K562 (cell line): ENCODE data around the gene GSDME. TPM values are rescaled to one million over a fixed set of nuclear protein-coding genes. Genes with fewer than 3 reads are reported as not detected.

ENCODE experiments used
- ATAC-seq: fragments of 200-7000 bp; cut with Tn5 transposase; 3 replicates; pipeline ENCODE4 v1.9.1; 2020; ENCODE audit warnings: moderate library complexity
- BruUV-seq: library from RNA; stranded (reverse); fragments of 400-500 nt; replicated peaks from 2 replicates; lab custom pipeline; 2021; lab: Mats Ljungman, UMichigan
- CTCF ChIA-PET: fragments of 300-600 bp; formaldehyde crosslinking; extraction: SDS; loops from one replicate; lab custom pipeline; 2021; ENCODE audit warnings: low intra/inter-chr PET ratio; lab: Yijun Ruan, JAX
- POLR2A ChIA-PET: fragments of 300-600, 350-650 bp; sonication (Branson Sonifier 250); formaldehyde crosslinking; extraction: SDS; loops from one replicate; lab custom pipeline; 2021; ENCODE audit warnings: antibody characterized with exemption, inconsistent platforms; lab: Yijun Ruan, JAX
- DNase-seq, 4 experiments: peaks; one replicate each; pipeline versions ENCODE4 v3.0.0 to v3.0.0-alpha.2; 2011 to 2018; ENCODE audit warnings: low spot score in 3 of 4, mixed read lengths in 3 of 4; ENCODE audit errors: extremely low read depth in 1 of 4
- FAIRE-seq: peaks from 2 replicates; lab custom pipeline; 2011; peaks lifted over from hg19 to GRCh38; lab: Jason Lieb, UNC
- H2AFZ ChIP-seq: 2 replicates; pipeline ENCODE4 v1.6.0; 2011; ENCODE audit warnings: low read depth, low read length, control low read depth, inconsistent platforms
- H3K27ac ChIP-seq: fragments of 200-600 bp; 3 replicates; pipeline ENCODE4 v1.8.0; 2011; ENCODE audit warnings: low read depth, mild to moderate bottlenecking, control low read depth, inconsistent platforms, low read length, moderate library complexity, mixed read lengths; ENCODE audit errors: extremely low read depth
- H3K27me3 ChIP-seq, 2 experiments: fragments of 300-600 bp in 1 of 2; 2 replicates in 1 of 2; 3 replicates in 1 of 2; pipeline versions ENCODE4 v1.6.0 to v1.8.0; 2011; ENCODE audit warnings: inconsistent platforms in 2 of 2, low read length in 2 of 2, mild to moderate bottlenecking in 1 of 2, mixed read lengths in 1 of 2, moderate library complexity in 1 of 2; ENCODE audit not compliant: control insufficient read depth in 2 of 2, insufficient read depth in 2 of 2
- H3K36me3 ChIP-seq: fragments of 300-600 bp; 3 replicates; pipeline ENCODE4 v1.8.0; 2011; ENCODE audit warnings: mild to moderate bottlenecking, low read length, inconsistent platforms; ENCODE audit not compliant: control insufficient read depth, insufficient read depth
- H3K4me1 ChIP-seq, 2 experiments: fragments of 200-600 bp in 1 of 2; replicated peaks in 1 of 2; 2 replicates in 1 of 2; 3 replicates in 1 of 2; pipeline versions ENCODE4 v1.5.1 to v1.8.0; 2011; ENCODE audit warnings: inconsistent platforms in 2 of 2, low read length in 2 of 2, mild to moderate bottlenecking in 1 of 2, mixed read lengths in 1 of 2, moderate library complexity in 1 of 2; ENCODE audit not compliant: control insufficient read depth in 2 of 2, insufficient read depth in 2 of 2
- H3K4me2 ChIP-seq: 2 replicates; pipeline ENCODE4 v1.6.1; 2011; ENCODE audit warnings: low read length, control low read depth, inconsistent platforms, mixed read lengths; ENCODE audit not compliant: insufficient read depth
- H3K4me3 ChIP-seq: fragments of 200-600 bp; sonication (generic), shearing (Covaris generic); 2 replicates; pipeline ENCODE4 v1.5.1; 2016; ENCODE audit warnings: control low read depth, inconsistent platforms
- H3K79me2 ChIP-seq: fragments of 200-600 bp; 3 replicates; pipeline ENCODE4 v1.8.0; 2011; ENCODE audit warnings: low read length, inconsistent platforms; ENCODE audit not compliant: control insufficient read depth, insufficient read depth
- H3K9ac ChIP-seq, 2 experiments: 2 replicates each; pipeline versions ENCODE4 v1.6.0 to v1.6.1; 2011; ENCODE audit warnings: low read depth in 2 of 2, low read length in 2 of 2, control low read depth in 1 of 2, inconsistent platforms in 1 of 2, mild to moderate bottlenecking in 1 of 2, mixed read lengths in 1 of 2; ENCODE audit not compliant: insufficient read depth in 1 of 2
- H3K9me1 ChIP-seq: one replicate; pipeline ENCODE4 v1.6.0; 2011; ENCODE audit warnings: inconsistent platforms, mild to moderate bottlenecking, low read length, moderate library complexity; ENCODE audit not compliant: control insufficient read depth, insufficient read depth
- H3K9me3 ChIP-seq: replicated peaks from 2 replicates; pipeline ENCODE4 v1.5.1; 2011; ENCODE audit warnings: low read depth, low read length, inconsistent platforms; ENCODE audit not compliant: control insufficient read depth, insufficient read depth
- H4K20me1 ChIP-seq: replicated peaks from 2 replicates; pipeline ENCODE4 v1.6.1; 2011; ENCODE audit warnings: low read length, inconsistent platforms, mixed read lengths; ENCODE audit not compliant: control insufficient read depth, insufficient read depth
- ASH1L ChIP-seq: fragments of 450-650 bp; IDR thresholded peaks from 2 replicates; pipeline ENCODE4 v1.6.1; 2018; ENCODE audit warnings: borderline replicate concordance, mild to moderate bottlenecking, low read depth; ENCODE audit not compliant: partially characterized antibody
- CREBBP ChIP-seq: IDR thresholded peaks from one replicate; pipeline ENCODE4 v1.6.1; 2012; ENCODE audit warnings: low read depth, mild to moderate bottlenecking, control low read depth, inconsistent platforms, low read length
- FOXK2 ChIP-seq, 2 experiments: fragments of 450-650 bp; IDR thresholded peaks in 1 of 2; conservative IDR thresholded peaks in 1 of 2; 2 replicates each; pipeline ENCODE4 v1.6.1; 2016; ENCODE audit warnings: low read depth in 2 of 2, mild to moderate bottlenecking in 1 of 2
- NEUROD1 ChIP-seq: fragments of 150-350 bp; IDR thresholded peaks from 2 replicates; pipeline ENCODE4 v1.6.1; 2014; ENCODE audit warnings: borderline replicate concordance, low read length, low read depth; ENCODE audit not compliant: partially characterized antibody
- RBM34 ChIP-seq: fragments of 200-400 bp; formaldehyde crosslinking; IDR thresholded peaks from 2 replicates; pipeline ENCODE4 v1.6.1; 2018; ENCODE audit warnings: low read length, borderline replicate concordance; ENCODE audit not compliant: insufficient read depth
- RHOXF2B ChIP-seq: fragments of 250-450 bp; sonication (Bioruptor Pico); conservative IDR thresholded peaks from 2 replicates; pipeline ENCODE4 v1.5.1; 2021
- ZNF507 ChIP-seq: conservative IDR thresholded peaks from 2 replicates; pipeline ENCODE4 v1.6.1; 2017; ENCODE audit warnings: missing genetic modification characterization, missing compliant biosample characterization
- ZSCAN29 ChIP-seq: fragments of 450-650 bp; IDR thresholded peaks from 2 replicates; pipeline ENCODE4 v1.6.1; 2017
- WGBS: fragments of 100-300 bp; shearing (Covaris generic); methylation state at CpG from one replicate; pipeline ENCODE4 v1.1.6; 2016; ENCODE audit warnings: low coverage, mixed read lengths; ENCODE audit not compliant: insufficient coverage; ENCODE audit errors: missing lambda C conversion rate; 5-methylcytosine and 5-hydroxymethylcytosine counted together
- in situ Hi-C: fragments of 300-500 bp; cut with MboI; formaldehyde crosslinking; loops from 4 replicates; pipeline ENCODE4 v1.15.0; 2018; ENCODE audit warnings: inconsistent platforms, mixed read lengths
- intact Hi-C: fragments of 100-400 bp; cut with micrococcal nuclease; formaldehyde crosslinking; loops from 2 replicates; pipeline ENCODE4 v1.14.2; 2022
- polyA plus RNA-seq, 8 experiments: library from polyadenylated mRNA; depleted of rRNA in 4 of 8; stranded (reverse) in 5 of 8; unstranded in 3 of 8; fragments of >200 nt; fragmentation: Nextera tagmentation in 2 of 8; fragmentation: Illumina TruSeq in 1 of 8; extraction: Ambion mirVana in 2 of 8; extraction: Trizol in 1 of 8; gene quantifications; 2 replicates each; pipeline versions ENCODE4 v1.2.1 to v1.2.3, GENCODE V29; 2011 to 2014; ENCODE audit warnings: inconsistent platforms in 1 of 8, missing spikeins in 1 of 8
- total RNA-seq, 7 experiments: library from RNA; depleted of rRNA in 6 of 7; stranded (reverse); fragments of >200 nt in 6 of 7; fragmentation: Illumina TruSeq in 2 of 7; extraction: Trizol in 2 of 7; gene quantifications; 2 replicates each; pipeline versions ENCODE4 v1.2.1 to v1.2.3, GENCODE V29; 2011 to 2021; ENCODE audit warnings: low replicate concordance in 1 of 7

Gene GSDME
- total and polyA plus RNA-seq, 9 of the 15 experiments (the other 6 are each of a cell fraction or from before 2014, with no cell fraction given): 0.37 to 1.9 (median 0.62) TPM

GRCh38 chr7:24713039-24713793 is 44.0 kb downstream of the GSDME start:
- ATAC-seq (no peak), DNase-seq (no peak), FAIRE-seq (no peak)
- Histone ChIP-seq H3K27me3 (peaks cover 0 to 16% of the 10 kb centered on the region in 2 experiments; a peak in 3 of 5 replicates), H3K9ac (no peak overlapping the region; a peak in 1 of 4 replicates), H3K36me3 (no peaks in the 10 kb centered on the region), H3K4me1 (no peaks in the 10 kb centered on the region; a peak in 1 of 5 replicates), H3K9me3 (no peaks in the 10 kb centered on the region), H3K79me2 (no peaks in the 10 kb centered on the region), H3K4me3 (no peak overlapping the region), H2AFZ (no peak overlapping the region), H3K27ac (no peak overlapping the region), H3K9me1 (no peaks in the 10 kb centered on the region), H4K20me1 (no peaks in the 10 kb centered on the region; the same call in 1 of the 2 replicates), H3K4me2 (no peak overlapping the region)
- CTCF ChIA-PET: no interaction called here
- intact Hi-C loops (no loop called here), in situ Hi-C loops (no loop called here)
- TF ChIP-seq RBM34 (no peak), ZNF507 (tag) (no peak), NEUROD1 (no peak), FOXK2 (conservative IDR thresholded peaks at IDR 0.05 in 1 of 2, IDR thresholded peaks at IDR 0.05 in 1 of 2; ENCODE audit: low read depth in 2 of 2) (no peak), RHOXF2B (CRISPR knock-in tag) (no peak), CREBBP (no peak), ASH1L (no peak), ZSCAN29 (no peak)
- no TSS peak for BruUV-seq
- POLR2A ChIA-PET: interaction anchor here (0.6 to 1.4 kb wide), 2 partner anchors 9 to 135 kb away, joined by 3 to 4 read pairs; no protein-coding TSS in a partner anchor
- 16% methylated on average over 10 of the region's 12 CpGs for WGBS
